Measurements from ENCODE around the gene TEKT1.
"Not testable (repeated sequence)": the region's sequence is repeated elsewhere in the genome, so short reads cannot be mapped to it uniquely, and the experiment has no call there.

TEKT1 gene

GRCh38 chr17:6812295-6812694 lies 19.2 kb downstream of the TEKT1 start:
- no peak for DNase-seq

- no peak for DNase-seq
Observed at GRCh38 chr17:6811510-6811909, 20.0 kb downstream of the TEKT1 start.

DNA sequence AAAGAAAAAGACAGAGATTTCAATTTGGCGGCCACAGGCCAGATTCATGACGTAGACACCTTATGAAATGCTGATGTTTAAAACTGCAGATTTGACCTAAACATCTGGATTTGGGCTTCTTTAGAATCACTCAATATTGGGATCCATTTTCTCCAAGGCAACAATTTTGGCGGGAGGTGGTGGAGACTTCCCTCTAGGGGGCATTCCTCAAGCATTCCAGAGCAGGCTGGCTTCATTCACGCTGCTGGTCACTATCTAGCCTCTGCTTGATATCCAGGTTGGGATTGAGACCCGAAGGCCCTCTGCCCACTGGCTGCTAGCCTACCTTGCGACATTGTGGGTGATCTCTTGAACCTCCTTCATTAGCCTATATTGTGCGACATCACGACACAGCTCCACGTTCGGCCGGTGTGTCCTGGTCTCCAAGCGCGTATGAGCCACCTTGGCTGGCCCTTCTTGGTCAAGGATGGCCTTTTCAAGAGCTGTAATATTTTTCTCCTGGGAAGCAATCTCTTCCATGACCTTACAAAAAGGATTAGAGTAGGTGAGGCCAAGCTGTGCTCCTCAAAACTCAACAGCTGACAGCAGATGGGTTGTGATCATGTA lies 31.0 kb downstream of the TEKT1 start:
- DNase-seq, result no peak

- DNase-seq, result no peak
Observed at GRCh38 chr17:6799738-6800137, 31.8 kb downstream of the TEKT1 start.

- no peak for DNase-seq
Observed at GRCh38 chr17:6797718-6798351, 33.7 kb downstream of the TEKT1 start.

DNA sequence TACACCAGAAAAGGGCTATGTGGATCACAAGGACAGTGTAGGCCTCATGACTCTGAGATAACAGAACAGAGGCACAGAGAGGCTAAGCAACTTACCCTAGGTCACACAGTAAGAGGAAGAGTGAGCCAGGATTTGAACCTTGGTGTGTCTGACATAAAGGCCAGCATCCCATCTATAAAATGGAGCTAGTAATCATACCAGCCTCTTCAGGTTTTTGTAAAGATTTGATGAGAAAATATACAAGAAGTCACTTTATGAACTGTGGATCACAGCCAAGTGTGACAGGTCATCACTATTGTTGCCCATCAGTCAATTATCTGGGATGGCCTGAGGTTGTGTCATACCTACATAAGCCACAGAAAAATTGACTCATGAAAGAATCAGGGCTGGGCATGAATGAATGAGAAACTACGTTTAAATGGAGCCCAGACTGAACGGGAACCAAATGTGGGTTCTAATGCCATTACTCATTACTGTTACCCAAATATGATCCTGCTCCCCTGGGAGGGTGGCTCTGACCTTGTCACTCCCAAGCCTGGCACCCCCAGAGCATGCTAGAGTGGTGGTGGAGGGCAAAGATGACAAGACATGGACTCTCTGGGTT lies 34.5 kb downstream of the TEKT1 start:
- no peak for DNase-seq

DNA sequence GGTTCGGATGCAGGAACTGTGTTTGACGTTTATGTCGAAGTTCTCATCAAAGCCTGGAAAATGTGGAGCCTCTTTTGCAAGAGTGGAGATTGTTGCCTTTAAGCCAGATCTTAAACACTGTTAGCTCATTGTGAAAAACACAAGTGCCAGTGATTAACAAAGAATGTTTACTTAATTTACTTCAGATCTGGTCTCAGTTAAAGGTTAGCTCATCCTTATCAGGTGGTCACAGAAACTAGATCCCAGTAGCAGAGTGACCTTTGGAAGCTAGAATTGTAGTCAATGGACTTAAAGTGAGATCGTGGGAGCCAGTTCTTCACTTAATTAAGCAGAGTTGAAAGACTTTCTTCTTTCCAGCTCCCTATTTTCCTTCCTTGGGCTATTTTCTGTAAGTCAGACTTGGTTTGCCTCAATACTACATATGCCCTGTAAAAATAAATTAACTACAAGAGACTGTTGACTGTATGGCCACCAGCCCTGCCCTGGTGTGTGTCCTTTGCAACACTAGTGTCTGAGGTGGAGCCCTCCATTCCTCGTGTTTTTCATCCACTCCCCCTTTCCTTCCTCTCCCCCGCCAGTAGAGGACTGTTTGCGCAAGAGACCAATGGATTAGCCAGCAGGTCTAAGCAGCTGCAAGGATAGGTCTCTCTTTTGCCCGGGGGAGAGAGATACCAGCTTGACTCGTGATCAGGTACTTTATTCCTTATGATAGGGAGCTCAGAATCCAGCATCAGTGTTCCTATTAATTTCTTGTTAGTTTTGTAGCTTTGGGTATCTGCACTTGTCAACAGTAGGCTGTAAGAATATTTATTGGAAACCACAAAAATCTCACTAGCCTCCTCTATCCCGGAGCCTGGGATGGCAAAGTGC lies 35.3 kb downstream of the TEKT1 start:
- DNase-seq, result no peak

- DNase-seq, result no peak
Observed at GRCh38 chr17:6793748-6794493, 37.6 kb downstream of the TEKT1 start.

GRCh38 chr17:6789146-6789545 lies 42.4 kb downstream of the TEKT1 start:
- DNase-seq, result no peak

GRCh38 chr17:6787081-6787693 lies 44.3 kb downstream of the TEKT1 start:
- DNase-seq, result no peak

DNA sequence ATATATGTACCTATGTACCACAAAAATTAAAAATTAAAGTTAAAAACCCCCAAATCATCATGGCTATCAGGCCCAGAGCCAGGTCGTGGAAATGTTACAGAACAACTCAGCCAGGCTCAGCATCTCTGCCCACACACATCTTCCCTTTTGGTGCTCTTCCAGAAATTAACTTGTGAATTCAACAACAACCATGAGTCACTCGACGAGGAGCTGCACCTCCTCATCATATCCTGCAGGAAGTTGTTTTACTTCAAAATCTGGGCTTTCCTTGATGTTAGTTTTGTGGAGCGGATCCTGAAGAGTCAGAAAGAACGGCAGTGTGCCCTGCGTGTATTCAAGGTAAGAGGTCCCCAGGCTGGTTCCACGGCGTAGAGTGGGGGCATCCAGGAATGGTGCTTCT lies 44.9 kb downstream of the TEKT1 start:
- no peak for DNase-seq

DNA sequence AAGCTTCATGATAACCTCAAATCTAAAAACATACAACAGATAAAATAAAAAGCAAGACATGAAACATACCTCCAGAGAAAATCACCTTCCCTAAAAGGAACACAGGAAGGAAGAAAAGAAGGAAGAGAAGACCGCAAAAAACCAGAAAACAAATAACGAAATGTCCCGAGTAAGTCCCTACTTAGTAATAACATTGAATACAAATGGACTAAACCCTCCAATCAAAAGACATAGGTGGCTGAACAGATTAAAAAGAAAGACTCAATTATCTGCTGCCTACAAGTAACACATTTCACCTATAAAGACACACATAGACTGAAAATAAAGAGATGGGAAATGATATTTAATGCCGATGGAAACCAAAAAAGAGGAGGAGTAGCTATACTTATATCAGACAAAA lies 49.3 kb downstream of the TEKT1 start:
- DNase-seq, result no peak

- peak; percentile 11 for DNase-seq
Observed at GRCh38 chr17:6780886-6781285, 50.6 kb downstream of the TEKT1 start.

GRCh38 chr17:6780001-6780400 lies 51.5 kb downstream of the TEKT1 start:
- no peak for DNase-seq

DNA sequence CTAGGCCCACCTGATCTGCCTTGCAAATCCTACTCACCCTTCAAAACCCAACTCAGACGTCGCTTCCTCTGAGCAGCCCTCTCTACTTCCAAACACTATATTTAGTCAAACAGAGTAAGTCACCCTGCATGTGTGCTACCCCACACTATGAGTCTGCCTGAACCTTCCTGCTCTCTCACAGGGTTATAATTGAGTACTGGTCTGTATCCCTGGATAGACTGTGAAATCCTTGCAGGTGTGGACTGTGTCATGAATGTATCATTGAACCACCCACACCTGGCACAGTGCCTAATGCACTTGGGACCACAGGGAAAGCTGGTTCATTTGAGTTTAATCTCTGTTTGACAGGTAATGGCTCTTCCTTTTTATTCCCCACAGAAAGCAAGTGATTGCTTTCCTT lies 52.1 kb downstream of the TEKT1 start:
- DNase-seq, result no peak

DNA sequence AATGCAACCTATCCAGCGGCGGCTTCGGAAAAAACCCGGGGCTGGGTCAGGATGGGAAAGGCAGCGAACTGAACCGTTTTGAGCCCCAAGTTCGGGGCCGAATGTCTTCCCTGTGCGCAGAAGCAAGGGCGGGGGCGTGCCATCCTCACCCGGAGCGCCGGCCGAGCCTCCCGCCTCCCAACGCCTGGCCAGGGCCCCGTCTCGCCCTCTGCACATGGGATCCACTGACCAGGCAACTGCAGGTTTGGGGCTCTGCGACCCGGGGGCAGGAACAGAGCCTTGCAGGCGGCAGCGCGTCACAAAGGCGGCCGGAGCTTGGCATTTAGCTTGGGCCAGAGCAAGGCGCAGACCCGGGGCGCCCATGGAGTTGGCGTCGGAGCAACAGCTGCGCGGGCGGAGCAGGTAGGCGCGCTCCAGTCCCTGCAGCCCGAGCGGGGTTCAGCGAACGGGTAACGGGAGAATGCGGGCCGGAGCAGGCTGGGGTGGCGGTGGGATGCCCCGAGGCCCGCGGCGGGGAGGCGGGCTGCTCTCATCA lies 55.6 kb downstream of the TEKT1 start, which contains the start of gene FBXO39:
Gene FBXO39, plus strand, starts transcription at position 345 of the 535 bp plus-strand sequence. CDS start 3,654 bp downstream, outside the sequence.
- DNase-seq, result no peak

DNA sequence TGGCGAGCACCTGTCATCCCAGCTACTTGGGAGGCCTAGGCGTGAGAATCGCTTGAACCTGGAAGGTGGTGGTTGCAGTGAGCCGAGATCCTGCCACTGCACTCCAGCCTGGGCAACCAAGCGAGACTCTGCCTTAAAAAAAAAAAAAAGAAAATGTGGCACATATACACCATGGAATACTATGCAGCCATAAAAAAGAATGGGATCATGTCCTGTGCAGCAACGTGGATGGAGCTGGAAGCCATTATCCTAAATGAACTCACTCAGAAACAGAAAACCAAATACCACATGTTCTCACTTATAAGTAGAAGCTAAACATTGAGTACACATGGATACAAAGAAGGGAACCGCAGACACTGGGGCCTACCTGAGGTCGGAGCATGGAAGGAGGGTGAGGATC lies 56.6 kb downstream of the TEKT1 start:
- DNase-seq, result not testable (repeated sequence)

GRCh38 chr17:6772016-6772415 lies 59.5 kb downstream of the TEKT1 start:
- DNase-seq, result no peak

GRCh38 chr17:6768447-6768846 lies 63.1 kb downstream of the TEKT1 start:
- DNase-seq, result no peak

GRCh38 chr17:6761779-6762178 lies 69.8 kb downstream of the TEKT1 start:
- no peak for DNase-seq

DNA sequence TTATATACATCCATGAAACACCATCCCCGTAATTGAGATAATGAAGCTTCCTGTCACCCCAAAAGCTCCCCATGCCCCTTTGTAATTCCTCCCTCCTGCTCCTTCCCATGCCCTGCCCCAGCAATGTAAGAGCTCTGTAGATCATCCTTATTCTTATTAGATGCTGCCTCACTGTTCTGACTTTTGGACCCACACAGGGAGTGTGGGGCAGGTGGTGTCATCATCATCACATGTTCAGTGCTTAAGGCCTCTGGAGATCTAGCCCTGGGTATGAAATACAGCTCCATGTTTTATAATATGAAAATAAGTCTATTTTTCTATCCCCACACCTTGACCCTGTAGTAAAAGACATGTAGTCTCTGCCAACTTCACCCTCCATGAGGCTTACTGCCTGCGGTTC lies 73.8 kb downstream of the TEKT1 start:
- DNase-seq, result no peak

DNA sequence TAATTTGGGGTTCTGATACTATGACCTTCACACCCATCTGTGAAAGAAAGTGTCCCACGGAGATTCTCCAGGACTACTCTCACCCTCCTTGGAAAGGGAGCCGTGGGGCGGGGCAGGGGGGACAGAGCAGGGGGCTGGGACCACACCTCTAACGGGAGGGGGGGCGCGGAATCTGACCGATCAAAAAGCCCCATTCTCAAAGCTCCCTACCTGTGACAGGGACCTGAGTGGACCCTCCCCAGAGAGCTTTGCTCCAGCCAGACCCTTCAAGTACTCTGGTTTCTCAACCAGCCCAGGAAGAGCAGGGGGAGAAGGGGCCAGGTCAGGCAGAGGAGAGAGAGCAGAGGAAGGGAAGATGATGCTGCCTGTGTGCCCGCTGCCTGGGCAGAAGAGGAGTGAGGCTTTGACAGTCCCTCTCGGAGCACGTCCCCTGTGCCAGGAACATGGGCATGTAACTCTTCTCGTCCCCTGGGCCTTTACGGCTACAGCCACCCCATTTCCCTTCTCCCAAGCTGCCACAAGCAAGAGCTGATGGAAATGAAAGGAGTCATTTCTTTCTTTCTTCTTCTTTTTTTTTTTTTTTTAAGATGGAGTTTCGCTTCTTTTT lies 75.0 kb downstream of the TEKT1 start:
- DNase-seq, result no peak
